ENCODE measurements around the gene THOC6.

GRCh38 chr16:3009568-3010390 is 14.1 kb upstream of the THOC6 start:
- TF ChIP-seq CTCF (IDR thresholded peaks at IDR 0.05) (no peak), POLR2A (IDR thresholded peaks at IDR 0.05) (no peak)

Data from thyroid gland (tissue), 4 donors.